Jurkat, Clone E6-1 (cell line): Measurements from ENCODE around the gene MTA3. TPM values are rescaled to one million over a fixed set of nuclear protein-coding genes. Genes with fewer than 3 reads are reported as not detected.
A peak's percentile ranks its signal among the peaks of the same experiment; 100 is the strongest.
"Not testable (repeated sequence)": the region's sequence is repeated elsewhere in the genome, so short reads cannot be mapped to it uniquely, and the experiment has no call there.

Experiments
- DNase-seq: peaks from one replicate; pipeline ENCODE4 v3.0.0-alpha.2; 2011; ENCODE audit warnings: low read depth, low spot score
- H3K4me3 ChIP-seq: 2 replicates; pipeline ENCODE4 v1.5.1; 2011; ENCODE audit warnings: mild to moderate bottlenecking, low read length, control low read depth, moderate library complexity
- polyA plus RNA-seq: library from polyadenylated mRNA; unstranded; fragments of >200 nt; gene quantifications from one replicate; pipeline ENCODE4 v1.2.1, GENCODE V29; 2012; ENCODE audit warnings: missing spikeins; ENCODE audit not compliant: insufficient read length, insufficient read depth

MTA3 gene
- 52.7 TPM for polyA plus RNA-seq

DNA sequence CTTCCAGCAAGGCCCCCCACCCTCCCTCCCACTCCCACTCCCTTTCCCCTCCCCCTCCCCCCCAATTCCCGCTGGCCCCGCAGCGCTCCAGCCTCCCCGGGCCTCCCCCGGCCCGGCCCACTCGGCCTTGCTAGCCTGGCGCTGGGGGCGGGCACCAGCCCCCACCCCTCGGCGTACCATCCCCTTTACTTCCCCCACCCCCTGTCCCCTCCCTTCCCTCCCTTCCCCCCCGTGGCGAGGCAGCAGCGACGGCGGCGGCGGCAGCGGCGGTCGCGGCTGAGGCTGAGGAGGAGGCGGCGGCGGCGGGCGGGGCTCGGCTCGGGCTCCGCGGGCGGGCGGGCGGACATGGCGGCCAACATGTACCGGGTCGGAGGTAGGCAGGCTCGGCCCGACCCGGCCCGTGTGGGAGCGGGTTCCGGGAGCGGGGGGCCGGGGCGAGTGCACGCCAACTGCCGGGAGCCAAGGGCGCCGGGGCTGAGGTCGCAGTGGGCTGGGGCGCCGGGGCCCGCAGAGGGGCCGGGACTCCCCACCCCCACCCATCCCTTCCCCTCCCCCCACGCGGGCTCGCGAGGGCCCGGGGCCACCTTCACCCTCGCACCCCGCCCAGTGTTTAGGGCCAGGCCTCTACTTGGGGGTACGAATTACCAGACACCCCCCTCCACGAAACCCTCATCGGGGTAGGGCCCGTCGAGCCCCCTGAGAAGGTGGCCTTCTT lies at the start of gene MTA3:
Gene MTA3, plus strand, starts transcription at position 232 of the 715 bp plus-strand sequence. Its CDS starts 114 bp downstream, at position 346.
- peak within 1 kb of the TSS; percentile 64 for H3K4me3 ChIP-seq
- DNase-seq: no peak

DNA sequence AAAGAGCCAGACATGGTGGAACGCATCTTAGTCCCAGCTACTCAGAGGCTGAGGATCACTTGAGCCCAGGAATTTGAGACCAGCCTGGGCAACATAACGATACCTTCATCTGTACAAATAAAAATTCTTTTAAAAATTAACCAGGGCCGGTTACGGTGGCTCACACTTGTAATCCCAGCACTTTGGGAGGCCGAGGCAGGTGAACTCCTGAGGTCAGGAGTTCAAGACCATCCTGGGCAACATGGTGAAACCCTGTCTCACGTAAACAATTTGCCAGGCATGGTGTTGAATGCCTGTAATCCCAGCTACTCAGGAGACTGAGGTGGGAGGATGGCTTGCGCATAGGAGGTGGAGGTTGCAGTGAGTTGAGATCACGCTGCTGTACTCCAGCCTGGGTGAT lies 48.8 kb upstream of the MTA3 start:
- no peak overlapping the region for H3K4me3 ChIP-seq
- DNase-seq: no peak

GRCh38 chr2:42522035-42522434 lies 46.4 kb upstream of the MTA3 start:
- no peak overlapping the region for H3K4me3 ChIP-seq
- DNase-seq: no peak

- DNase-seq: peak; percentile 79
- no peak overlapping the region for H3K4me3 ChIP-seq
Observed at GRCh38 chr2:42523341-42523740, 45.1 kb upstream of the MTA3 start.

- DNase-seq: no peak
- H3K4me3 ChIP-seq: no peak overlapping the region
Observed at GRCh38 chr2:42532397-42532796, 36.0 kb upstream of the MTA3 start.

GRCh38 chr2:42537493-42537892 lies 30.9 kb upstream of the MTA3 start:
- DNase-seq: no peak

DNA sequence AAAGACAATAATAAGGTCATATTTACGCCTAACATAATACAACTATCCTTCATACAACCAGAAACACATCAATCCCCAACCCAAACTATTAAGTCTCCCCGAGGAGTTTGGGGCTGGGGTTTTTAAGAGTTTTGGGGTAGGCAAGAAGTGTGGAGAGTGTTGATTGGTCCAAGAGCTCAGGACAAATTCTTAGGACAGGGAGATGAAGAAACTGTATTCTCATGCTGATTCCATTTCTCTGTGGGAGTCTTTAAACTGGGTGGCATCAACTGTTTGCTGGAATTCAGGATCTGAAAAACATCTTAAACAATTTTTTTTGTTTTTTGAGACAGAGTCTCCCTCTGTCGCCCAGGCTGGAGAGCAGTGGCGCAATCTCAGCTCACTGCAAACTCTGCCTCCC lies 25.6 kb upstream of the MTA3 start:
- no peak for DNase-seq
- no peak overlapping the region for H3K4me3 ChIP-seq

More at GRCh38 chr2:42537493-42537892, 30.9 kb upstream of the MTA3 start:
- H3K4me3 ChIP-seq: no peak overlapping the region

DNA sequence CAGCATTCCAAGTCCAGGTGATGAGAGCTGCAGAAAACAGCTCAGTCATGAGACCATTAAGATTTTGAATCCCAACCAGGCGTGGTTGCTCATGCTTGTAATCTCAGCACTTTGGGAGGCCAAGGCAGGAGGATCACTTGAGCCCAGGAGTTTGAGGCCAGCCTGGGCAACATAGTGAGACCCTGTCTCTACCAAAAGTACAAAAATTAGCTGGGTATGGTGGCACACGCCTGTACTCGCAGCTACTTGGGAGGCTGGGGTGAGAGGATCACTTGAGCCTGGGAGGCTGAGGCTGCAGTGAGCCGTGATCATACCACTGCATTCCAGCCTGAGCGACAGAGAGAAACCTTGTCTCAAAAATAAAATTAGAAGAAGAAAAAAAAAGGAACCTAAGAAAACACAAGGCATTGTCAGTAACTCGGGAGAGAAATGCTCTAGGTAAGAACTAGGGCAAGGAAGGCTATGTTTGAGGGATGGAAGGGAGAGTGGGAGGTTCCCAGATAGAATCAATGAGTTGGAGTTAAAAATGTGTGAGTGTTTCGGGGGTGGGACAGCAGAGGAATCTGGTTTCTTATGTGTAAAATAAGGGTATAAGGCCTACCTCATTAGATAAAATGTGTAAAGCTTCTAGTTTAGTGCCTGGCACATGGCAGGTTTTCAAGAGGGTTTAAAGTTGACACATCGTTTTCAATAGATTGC lies 23.3 kb upstream of the MTA3 start:
- H3K4me3 ChIP-seq: no peak overlapping the region
- no peak for DNase-seq

DNA sequence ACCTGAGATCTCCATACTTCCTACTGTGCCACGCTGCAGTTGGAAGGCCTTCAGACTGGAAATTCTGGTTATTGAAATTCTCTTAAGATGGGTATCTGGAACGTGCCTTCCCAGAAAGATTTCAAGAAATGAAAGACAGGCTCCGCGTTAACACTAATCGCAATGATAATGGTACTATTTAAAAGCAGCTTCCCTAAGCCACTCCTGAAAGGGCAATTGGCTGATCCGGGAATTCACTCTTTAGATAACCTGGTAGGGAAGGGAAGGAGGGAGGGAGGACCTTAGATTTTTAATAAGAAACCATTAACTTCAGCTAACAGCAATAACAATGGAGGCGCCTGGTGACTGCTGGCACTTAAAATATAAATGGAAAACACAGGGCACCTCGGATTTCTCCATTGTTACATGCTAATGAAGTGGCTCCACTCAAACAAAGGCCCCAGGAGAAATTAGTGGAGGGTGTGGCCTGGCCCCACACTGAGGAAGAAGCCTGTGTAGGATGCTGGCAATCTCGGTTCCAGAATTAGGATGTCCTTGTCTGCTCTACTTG lies 22.5 kb upstream of the MTA3 start:
- H3K4me3 ChIP-seq: no peak overlapping the region
- no peak for DNase-seq

DNA sequence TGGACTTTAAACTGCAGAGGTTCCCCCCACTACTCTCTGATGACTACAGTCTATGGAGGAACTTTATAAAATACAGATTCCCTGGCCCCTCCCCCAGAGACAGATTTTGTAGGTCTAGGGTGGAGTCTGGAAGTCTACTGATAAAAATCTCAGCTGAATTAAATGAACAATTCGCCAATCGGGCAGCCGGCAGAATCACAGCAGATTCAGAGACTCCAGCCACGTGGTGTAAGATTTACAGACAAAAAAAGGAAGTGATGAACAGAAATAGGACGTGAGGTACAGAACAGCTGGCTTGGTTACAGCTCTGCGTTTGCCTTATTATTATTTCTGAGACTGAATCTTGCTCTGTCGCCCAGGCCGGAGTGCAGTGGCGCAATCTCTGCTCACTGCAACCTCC lies 21.4 kb upstream of the MTA3 start:
- DNase-seq: no peak
- H3K4me3 ChIP-seq: no peak overlapping the region

DNA sequence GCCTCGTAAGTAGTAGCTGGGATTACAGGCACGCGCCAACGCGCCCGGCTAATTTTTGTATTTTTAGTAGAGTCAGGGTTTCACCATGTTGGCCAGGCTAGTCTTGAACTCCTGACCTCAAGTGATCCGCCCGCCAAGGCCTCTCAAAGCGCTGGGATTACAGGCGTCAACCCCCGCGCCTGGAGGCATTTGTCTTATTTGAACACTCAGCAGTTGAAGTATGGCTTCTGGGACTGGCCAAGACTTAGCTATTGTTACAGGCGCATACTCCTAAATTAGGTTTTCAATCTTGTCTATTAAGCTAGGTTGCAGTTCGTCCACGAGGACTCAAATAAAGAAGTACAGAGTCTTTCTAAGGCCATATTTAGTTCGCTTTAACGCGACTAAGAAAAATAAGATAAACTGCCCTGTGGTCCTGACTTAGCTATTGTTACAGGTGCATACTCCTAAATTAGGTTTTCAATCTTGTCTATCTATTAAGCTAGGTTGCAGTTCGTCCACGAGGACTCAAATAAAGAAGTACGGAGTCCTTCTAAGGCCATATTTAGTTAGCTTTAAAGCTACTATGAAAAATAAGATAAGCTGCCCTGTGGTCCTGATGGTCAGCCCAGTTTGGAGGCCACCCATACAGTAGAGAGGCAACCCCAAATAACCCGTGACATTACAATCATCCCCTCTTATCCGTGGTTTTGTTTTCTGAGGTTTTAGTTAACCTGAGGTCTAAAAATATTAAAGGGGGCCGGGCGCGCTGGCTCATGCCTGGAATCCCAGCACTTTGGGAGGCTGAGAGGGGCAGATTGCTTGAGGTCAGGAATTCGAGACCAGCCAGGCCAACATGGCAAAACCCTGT lies 20.8 kb upstream of the MTA3 start:
- no peak overlapping the region for H3K4me3 ChIP-seq
- no peak for DNase-seq

DNA sequence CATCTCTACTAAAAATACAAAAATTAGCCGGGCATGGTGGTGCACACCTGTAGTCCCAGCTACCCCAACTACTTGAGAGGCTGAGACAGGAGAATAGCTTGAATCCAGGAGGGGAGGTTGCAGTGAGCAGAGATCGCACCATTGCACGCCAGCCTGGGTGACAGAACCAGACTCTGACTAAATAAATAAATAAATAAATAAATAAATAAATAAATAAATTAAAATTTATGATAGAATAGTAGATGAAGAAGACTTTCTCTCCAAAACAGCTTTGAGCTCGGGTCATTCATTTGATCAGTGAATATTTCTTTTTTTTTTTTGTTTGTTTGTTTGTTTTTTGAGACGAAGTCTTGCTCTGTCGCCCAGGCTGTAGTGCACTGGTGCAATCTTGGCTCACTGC lies 17.6 kb upstream of the MTA3 start:
- no peak overlapping the region for H3K4me3 ChIP-seq

DNA sequence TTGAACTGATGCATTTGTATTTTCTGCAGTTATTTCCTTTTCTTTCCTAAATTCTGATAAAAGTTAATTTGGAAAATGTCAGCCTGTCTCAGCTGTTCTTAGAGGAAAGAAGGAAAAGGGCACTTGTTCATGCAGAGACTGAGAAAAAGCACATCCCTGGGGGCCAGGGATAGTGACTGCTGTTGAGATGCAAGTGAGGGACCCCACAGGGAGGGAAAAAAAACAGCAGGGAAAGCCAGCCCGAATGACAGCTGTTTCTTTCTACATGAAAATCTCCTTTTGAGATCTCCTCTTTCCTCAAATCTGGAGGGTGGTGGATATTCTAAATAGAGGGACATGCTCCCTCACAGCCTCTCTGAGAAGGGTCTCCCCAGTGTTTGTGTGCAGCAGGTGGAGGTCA lies 14.0 kb upstream of the MTA3 start:
- no peak overlapping the region for H3K4me3 ChIP-seq
- no peak for DNase-seq

More for the DNA sequence above, 17.6 kb upstream of the MTA3 start:
- DNase-seq: no peak

DNA sequence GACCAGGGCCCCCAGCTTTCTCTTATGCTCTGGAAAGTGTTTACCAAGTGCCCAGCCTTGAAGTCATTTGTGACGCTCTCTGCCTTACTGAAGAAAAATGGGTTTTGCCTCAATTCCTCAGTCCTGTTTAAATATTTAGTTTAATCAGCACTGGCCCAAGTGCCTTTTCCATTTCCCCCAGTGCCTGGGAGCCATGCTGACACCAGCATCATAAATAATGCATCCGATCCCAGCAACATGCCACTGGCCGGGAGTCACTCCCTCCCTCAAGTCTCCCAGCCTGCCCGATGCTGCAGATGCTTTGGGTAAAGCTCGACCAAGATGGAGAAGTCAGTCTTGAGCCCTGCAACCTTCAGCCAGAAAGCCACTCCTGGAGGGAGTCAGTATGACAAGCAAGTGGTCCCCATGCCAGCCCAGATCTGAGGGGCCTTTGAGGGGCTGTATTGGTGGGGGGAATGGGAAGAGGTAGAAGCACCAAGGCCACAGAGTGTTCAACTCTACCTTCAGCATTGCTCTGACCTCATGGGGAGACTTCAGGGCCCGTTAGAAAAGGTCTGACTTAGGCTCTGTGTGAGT lies 12.0 kb upstream of the MTA3 start:
- H3K4me3 ChIP-seq: no peak overlapping the region

GRCh38 chr2:42557306-42557705 lies 11.1 kb upstream of the MTA3 start:
- DNase-seq: no peak
- no peak overlapping the region for H3K4me3 ChIP-seq

More for the DNA sequence above, 12.0 kb upstream of the MTA3 start:
- DNase-seq: no peak

DNA sequence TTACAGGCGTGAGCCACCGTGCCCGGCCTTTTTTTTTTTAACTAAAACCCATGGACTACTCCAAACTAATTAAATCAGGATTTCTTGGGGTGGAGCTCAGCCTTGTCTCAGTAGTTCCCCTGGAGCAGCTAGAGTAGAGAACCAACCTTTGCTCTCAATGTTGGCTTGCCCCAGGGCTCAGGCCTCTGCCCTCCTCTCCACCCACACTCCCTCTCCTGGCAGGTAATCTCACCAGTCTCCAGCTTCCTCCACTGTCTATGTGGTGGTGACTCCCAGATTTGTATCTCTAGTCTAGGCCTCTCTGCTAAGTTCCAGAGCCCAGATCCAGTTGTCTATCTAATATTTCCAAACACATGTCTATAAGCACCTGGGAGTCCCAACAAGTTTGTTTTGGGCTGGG lies 9.6 kb upstream of the MTA3 start:
- DNase-seq: no peak
- H3K4me3 ChIP-seq: no peak overlapping the region

- not testable (repeated sequence) for DNase-seq, H3K4me3 ChIP-seq
Observed at GRCh38 chr2:42560133-42560532, 8.3 kb upstream of the MTA3 start.

- DNase-seq: no peak
- H3K4me3 ChIP-seq: no peak overlapping the region
Observed at GRCh38 chr2:42560899-42561298, 7.5 kb upstream of the MTA3 start.

- no peak for DNase-seq
- no peak overlapping the region for H3K4me3 ChIP-seq
Observed at GRCh38 chr2:42562474-42563144, 5.8 kb upstream of the MTA3 start.
